Spinal cord (tissue), 10 donors: Measurements from ENCODE around the gene RNF103. TPM values are rescaled to one million over a fixed set of nuclear protein-coding genes. Genes with fewer than 3 reads are reported as not detected.

Source experiments
- DNase-seq, 6 donors: peaks; one replicate each; pipeline versions ENCODE4 v3.0.0 to v3.0.0-alpha.2; 2013 to 2015; ENCODE audit warnings: low spot score in 6 of 6, low read depth in 4 of 6
- H3K27ac ChIP-seq: one replicate; pipeline ENCODE4 v1.5.1; 2013; ENCODE audit warnings: low read depth, low read length, control low read depth
- H3K27me3 ChIP-seq: one replicate; pipeline ENCODE4 v1.6.1; 2013; ENCODE audit warnings: low read length; ENCODE audit not compliant: control insufficient read depth, insufficient read depth
- H3K36me3 ChIP-seq: one replicate; pipeline ENCODE4 v1.6.1; 2013; ENCODE audit warnings: low read length; ENCODE audit not compliant: control insufficient read depth, insufficient read depth
- H3K4me1 ChIP-seq: one replicate; pipeline ENCODE4 v1.6.1; 2013; ENCODE audit warnings: low read length; ENCODE audit not compliant: control insufficient read depth, insufficient read depth
- H3K4me3 ChIP-seq: one replicate; pipeline ENCODE4 v1.5.1; 2013; ENCODE audit warnings: low read depth, low read length, control low read depth
- H3K9me3 ChIP-seq: one replicate; pipeline ENCODE4 v1.6.1; 2013; ENCODE audit warnings: low read length; ENCODE audit not compliant: control insufficient read depth, insufficient read depth
- WGBS: methylation state at CpG from one replicate; pipeline ENCODE4 v1.1.5; 2013; ENCODE audit warnings: missing lambda C conversion rate; ENCODE audit not compliant: insufficient coverage; 5-methylcytosine and 5-hydroxymethylcytosine counted together
- polyA plus RNA-seq, 2 donors: library from polyadenylated mRNA; unstranded; fragments of 120-200 nt; gene quantifications; one replicate each; pipeline ENCODE4 v1.2.1, GENCODE V29; 2013; ENCODE audit not compliant: insufficient read length in 2 of 2
- total RNA-seq, 2 donors: library from RNA; depleted of rRNA in 1 of 2; stranded (reverse); fragments of 120-200 nt in 1 of 2; fragments of >200 nt in 1 of 2; gene quantifications; one replicate each; pipeline versions ENCODE4 v1.2.3 to v1.2.4, GENCODE V29; 2013 to 2014
- donor health status: healthy.

The RNF103 gene
- total and polyA plus RNA-seq, 4 donors, result 29.4 to 48.1 (median 36.0) TPM

- Histone ChIP-seq H3K9me3 (no peaks in the 10 kb centered on the region), H3K27ac (no peak overlapping the region), H3K36me3 (no peaks in the 10 kb centered on the region), H3K27me3 (no peaks in the 10 kb centered on the region), H3K4me3 (no peak overlapping the region), H3K4me1 (peaks cover 9% of the 10 kb centered on the region)
- no peak for DNase-seq
- no CpG with 5 or more reads among the region's 3 CpGs for WGBS
Observed at GRCh38 chr2:86628091-86628522, 4.4 kb upstream of the RNF103 start.

GRCh38 chr2:86627550-86627949 is 3.9 kb upstream of the RNF103 start:
- Histone ChIP-seq H3K4me3 (no peak overlapping the region), H3K4me1 (peaks cover 6% of the 10 kb centered on the region), H3K27me3 (no peaks in the 10 kb centered on the region), H3K9me3 (no peaks in the 10 kb centered on the region), H3K36me3 (no peaks in the 10 kb centered on the region), H3K27ac (no peak overlapping the region)
- 80% methylated on average over 1 of the region's 3 CpGs for WGBS
- no peak for DNase-seq

- Histone ChIP-seq H3K9me3 (no peaks in the 10 kb centered on the region), H3K27me3 (no peaks in the 10 kb centered on the region), H3K27ac (peak overlapping the region; percentile 72), H3K4me1 (peaks cover 6% of the 10 kb centered on the region), H3K4me3 (no peak overlapping the region), H3K36me3 (no peaks in the 10 kb centered on the region)
- WGBS, result 67% methylated on average over 4 of the region's 4 CpGs
- peak in 1 of 6 donors; percentile 38 for DNase-seq
Observed at GRCh38 chr2:86625096-86625495, 1.4 kb upstream of the RNF103 start.

- WGBS, result 93% methylated on average over 3 of the region's 6 CpGs
- DNase-seq, result no peak
- no peaks in the 10 kb centered on the region for H3K36me3 ChIP-seq
- peak overlapping the region; percentile 96 for H3K27ac ChIP-seq
- H3K9me3 ChIP-seq, result no peaks in the 10 kb centered on the region
- no peaks in the 10 kb centered on the region for H3K27me3 ChIP-seq
- peaks cover 6% of the 10 kb centered on the region for H3K4me1 ChIP-seq
- peak overlapping the region; percentile 68 for H3K4me3 ChIP-seq
Observed at GRCh38 chr2:86624267-86624547, 542 bp upstream of the RNF103 start.

GRCh38 chr2:86623043-86623493 is 597 bp downstream of the RNF103 start:
- WGBS, result 0% methylated on average over 55 of the region's 56 CpGs
- Histone ChIP-seq H3K36me3 (no peaks in the 10 kb centered on the region), H3K4me1 (peaks cover 6% of the 10 kb centered on the region), H3K9me3 (no peaks in the 10 kb centered on the region), H3K4me3 (peak overlapping the region; percentile 81), H3K27ac (peak overlapping the region; percentile 96), H3K27me3 (no peaks in the 10 kb centered on the region)
- peak in 3 of 6 donors; percentile 19 to 68 (median 31) for DNase-seq

- no peaks in the 10 kb centered on the region for H3K27me3 ChIP-seq
- peak overlapping the region; percentile 84 for H3K27ac ChIP-seq
- WGBS, result 0% methylated on average over 28 of the region's 29 CpGs
- peak in 3 of 6 donors; percentile 23 to 66 (median 63) for DNase-seq
- H3K36me3 ChIP-seq, result no peaks in the 10 kb centered on the region
- H3K9me3 ChIP-seq, result no peaks in the 10 kb centered on the region
- peak overlapping the region; percentile 81 for H3K4me3 ChIP-seq
- H3K4me1 ChIP-seq, result peaks cover 6% of the 10 kb centered on the region
Observed at GRCh38 chr2:86622519-86623042, 1.1 kb downstream of the RNF103 start.

- Histone ChIP-seq H3K4me1 (peaks cover 6% of the 10 kb centered on the region), H3K4me3 (peak overlapping the region; percentile 81), H3K27me3 (no peaks in the 10 kb centered on the region), H3K27ac (no peak overlapping the region), H3K36me3 (no peaks in the 10 kb centered on the region), H3K9me3 (no peaks in the 10 kb centered on the region)
- WGBS, result 0% methylated on average over 1 of the region's 6 CpGs
- DNase-seq, result peak in 2 of 6 donors; percentile 4 to 9
Observed at GRCh38 chr2:86621280-86621943, 2.3 kb downstream of the RNF103 start.

- H3K27me3 ChIP-seq, result no peaks in the 10 kb centered on the region
- no peaks in the 10 kb centered on the region for H3K9me3 ChIP-seq
- H3K4me1 ChIP-seq, result no peaks in the 10 kb centered on the region
- no peak for DNase-seq
- H3K27ac ChIP-seq, result no peak overlapping the region
- no peak overlapping the region for H3K4me3 ChIP-seq
- H3K36me3 ChIP-seq, result peaks cover 3% of the 10 kb centered on the region
Observed at GRCh38 chr2:86617738-86618137, 5.9 kb downstream of the RNF103 start.

GRCh38 chr2:86617153-86617552 is 6.5 kb downstream of the RNF103 start:
- Histone ChIP-seq H3K4me1 (no peaks in the 10 kb centered on the region), H3K9me3 (no peaks in the 10 kb centered on the region), H3K27me3 (no peaks in the 10 kb centered on the region), H3K36me3 (peaks cover 3% of the 10 kb centered on the region), H3K27ac (no peak overlapping the region), H3K4me3 (no peak overlapping the region)
- no CpG with 5 or more reads among the region's 3 CpGs for WGBS
- no peak for DNase-seq

- Histone ChIP-seq H3K4me3 (no peak overlapping the region), H3K9me3 (no peaks in the 10 kb centered on the region), H3K4me1 (no peaks in the 10 kb centered on the region), H3K27me3 (no peaks in the 10 kb centered on the region), H3K36me3 (peaks cover 3% of the 10 kb centered on the region), H3K27ac (no peak overlapping the region)
- no peak for DNase-seq
- whole genome bisulfite sequencing, result no CpG with 5 or more reads among the region's 3 CpGs
Observed at GRCh38 chr2:86616502-86616901, 7.2 kb downstream of the RNF103 start.
